Testis (tissue), 3 donors: Measurements from ENCODE around the gene CCDC167. TPM values are rescaled to one million over a fixed set of nuclear protein-coding genes. Genes with fewer than 3 reads are reported as not detected.

Source experiments
- polyA plus RNA-seq: library from polyadenylated mRNA; stranded (reverse); fragments of 350-450 nt; fragmentation: Illumina TruSeq; extraction: RNeasy Lipid Tissue Mini Kit (QIAGEN cat#74804); gene quantifications from one replicate; pipeline ENCODE4 v1.2.3, GENCODE V29; 2014; ENCODE audit warnings: low read depth, low replicate concordance; ENCODE audit not compliant: insufficient read depth
- total RNA-seq, 2 donors: library from RNA; depleted of rRNA; stranded (reverse); fragments of >200 nt; gene quantifications; one replicate each; pipeline ENCODE4 v1.2.3, GENCODE V29; 2016

The CCDC167 gene
- total and polyA plus RNA-seq, 3 donors from 2014 or later = 65.2 to 73.5 (median 65.4) TPM

Other genes starting within 250 kb of the CCDC167 start
- gene TBC1D22B, start 242.1 kb downstream of the CCDC167 start, total RNA-seq = 10 to 100 TPM; 25.6 to 36.4 TPM
- gene TBC1D22B, start 242.1 kb downstream of the CCDC167 start, polyA plus RNA-seq = 23.1 TPM
- gene TMEM217, start 241.7 kb downstream of the CCDC167 start, total RNA-seq = 10 to 100 TPM; 13.3 to 16.2 TPM
- gene TMEM217, start 241.7 kb downstream of the CCDC167 start, polyA plus RNA-seq = 46.5 TPM
- gene RNF8, start 145.9 kb downstream of the CCDC167 start, total RNA-seq = 10 to 100 TPM; 44.0 to 49.9 TPM
- 49.4 TPM for gene RNF8, start 145.9 kb downstream of the CCDC167 start, polyA plus RNA-seq
- gene CMTR1, start 66.7 kb downstream of the CCDC167 start, total RNA-seq = 100 to 1,000 TPM; 231 to 234 TPM
- gene CMTR1, start 66.7 kb downstream of the CCDC167 start, polyA plus RNA-seq = 123 TPM
- 10 to 100 TPM in 1 of 2 donors, 1 to 10 TPM in 1; 5.9 to 16.0 TPM for gene MDGA1, start 198.0 kb upstream of the CCDC167 start, total RNA-seq
- gene MDGA1, start 198.0 kb upstream of the CCDC167 start, polyA plus RNA-seq = 7.0 TPM